Measurements from ENCODE around the gene ITGA11.

The ITGA11 gene

DNA sequence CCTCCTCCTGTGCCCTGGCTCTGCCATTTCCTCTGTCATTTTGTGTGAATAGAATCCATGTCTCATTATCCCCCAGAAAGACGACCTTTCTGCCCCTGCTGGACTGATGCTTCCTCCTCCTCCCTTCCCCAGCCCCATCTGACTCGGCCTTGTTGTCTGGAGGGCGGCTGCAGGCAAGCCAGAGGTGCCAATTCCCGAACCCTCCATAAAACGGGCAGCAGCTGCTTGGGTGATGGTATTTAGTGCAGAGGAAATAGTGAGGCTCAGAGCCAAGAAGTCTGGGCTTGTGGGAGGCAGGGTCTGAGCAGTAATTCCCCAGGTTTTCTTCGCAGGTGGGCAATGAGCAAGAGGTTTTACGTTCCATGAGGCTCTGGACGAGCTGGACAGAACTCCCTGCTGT is 71.2 kb downstream of the ITGA11 start:
- H3K27ac ChIP-seq, result no peak overlapping the region
- DNase-seq (ENCODE audit: low spot score), result no peak
- CTCF ChIA-PET, result interaction anchor here (0.6 kb wide), 1 partner anchor 19 kb away, joined by 3 read pairs; no protein-coding TSS in a partner anchor
- POLR2A ChIA-PET (ENCODE audit: low non-redundant PET), result no interaction called here
- TF ChIP-seq, protein P1, sequence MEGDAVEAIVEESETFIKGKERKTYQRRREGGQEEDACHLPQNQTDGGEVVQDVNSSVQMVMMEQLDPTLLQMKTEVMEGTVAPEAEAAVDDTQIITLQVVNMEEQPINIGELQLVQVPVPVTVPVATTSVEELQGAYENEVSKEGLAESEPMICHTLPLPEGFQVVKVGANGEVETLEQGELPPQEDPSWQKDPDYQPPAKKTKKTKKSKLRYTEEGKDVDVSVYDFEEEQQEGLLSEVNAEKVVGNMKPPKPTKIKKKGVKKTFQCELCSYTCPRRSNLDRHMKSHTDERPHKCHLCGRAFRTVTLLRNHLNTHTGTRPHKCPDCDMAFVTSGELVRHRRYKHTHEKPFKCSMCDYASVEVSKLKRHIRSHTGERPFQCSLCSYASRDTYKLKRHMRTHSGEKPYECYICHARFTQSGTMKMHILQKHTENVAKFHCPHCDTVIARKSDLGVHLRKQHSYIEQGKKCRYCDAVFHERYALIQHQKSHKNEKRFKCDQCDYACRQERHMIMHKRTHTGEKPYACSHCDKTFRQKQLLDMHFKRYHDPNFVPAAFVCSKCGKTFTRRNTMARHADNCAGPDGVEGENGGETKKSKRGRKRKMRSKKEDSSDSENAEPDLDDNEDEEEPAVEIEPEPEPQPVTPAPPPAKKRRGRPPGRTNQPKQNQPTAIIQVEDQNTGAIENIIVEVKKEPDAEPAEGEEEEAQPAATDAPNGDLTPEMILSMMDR (conservative IDR thresholded peaks at IDR 0.05; ENCODE audit: low read depth), result no peak

DNA sequence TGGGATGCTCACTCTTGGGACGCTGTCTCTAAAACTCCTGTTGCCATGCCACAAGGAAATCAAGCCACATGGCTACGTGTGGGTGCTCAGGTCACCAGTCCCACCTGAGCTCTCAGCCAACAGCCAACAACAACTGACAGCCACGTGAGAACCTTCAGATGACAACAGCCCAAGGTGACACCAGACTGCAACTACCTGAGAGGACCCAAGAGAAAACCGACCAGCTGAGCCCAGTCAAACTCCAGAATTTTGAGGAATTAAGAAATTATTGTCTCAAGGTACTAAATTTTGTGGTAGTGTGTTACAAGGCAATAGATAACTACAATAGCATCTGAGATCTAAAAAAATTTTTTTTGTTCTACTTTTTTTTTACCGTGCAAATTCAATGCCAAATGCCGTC is 75.2 kb downstream of the ITGA11 start:
- ChIA-PET POLR2A (ENCODE audit: low non-redundant PET) (no interaction called here), CTCF (interaction anchor here (0.7 kb wide), 1 partner anchor 285 kb away, joined by 5 read pairs; no protein-coding TSS in a partner anchor)
- TF ChIP-seq, protein P1 (conservative IDR thresholded peaks at IDR 0.05; ENCODE audit: low read depth), result no peak
- no peak overlapping the region for H3K27ac ChIP-seq
- DNase-seq (ENCODE audit: low spot score), result no peak

DNA sequence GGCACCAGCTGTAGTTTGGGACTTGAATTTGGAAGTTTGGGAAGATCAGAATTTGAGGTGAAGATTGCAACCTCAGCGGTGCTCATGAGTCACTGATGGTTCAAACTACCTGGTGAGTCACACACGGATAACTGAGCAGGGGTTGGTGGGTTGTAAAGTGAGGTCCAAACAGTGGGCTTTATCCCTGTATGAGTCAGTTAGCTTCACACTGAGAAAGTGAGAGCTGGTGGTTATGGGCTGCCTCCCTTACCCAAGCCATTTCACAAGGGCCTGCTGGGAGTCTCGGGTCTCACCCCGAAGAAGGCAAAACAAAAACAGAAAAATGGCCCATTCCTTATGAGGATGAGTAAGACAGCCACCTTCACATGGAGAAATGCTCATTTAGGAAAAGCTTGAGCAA is 77.0 kb downstream of the ITGA11 start:
- DNase-seq (ENCODE audit: low spot score), result peak; percentile 82

DNA sequence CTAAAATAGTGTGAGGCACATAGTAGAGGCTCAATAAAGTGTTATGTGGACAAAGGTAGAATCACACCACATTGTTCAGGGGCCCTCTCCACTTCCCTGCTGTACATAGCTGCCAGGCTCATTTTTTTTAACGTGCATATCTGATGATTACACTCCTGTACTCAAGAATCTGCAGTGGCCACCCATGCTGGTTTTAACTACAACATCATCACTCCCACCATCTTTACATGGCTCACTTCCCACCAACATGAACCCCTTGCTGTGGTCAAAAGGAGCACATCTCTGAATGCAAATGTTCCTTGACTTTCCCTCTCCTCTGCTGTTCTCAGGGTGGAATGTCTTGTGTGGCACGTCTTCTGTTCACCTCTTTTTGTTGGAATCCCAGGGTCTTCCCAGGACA is 77.7 kb downstream of the ITGA11 start:
- ChIA-PET POLR2A (ENCODE audit: low non-redundant PET) (no interaction called here), CTCF (interaction anchor here (0.8 kb wide), 1 partner anchor 298 kb away, joined by 3 read pairs; no protein-coding TSS in a partner anchor)
- no peak for DNase-seq (ENCODE audit: low spot score)
- TF ChIP-seq, protein P1 (conservative IDR thresholded peaks at IDR 0.05; ENCODE audit: low read depth), result no peak
- peak overlapping the region; percentile 61 for H3K27ac ChIP-seq

More for the DNA sequence above, 77.0 kb downstream of the ITGA11 start:
- H3K27ac ChIP-seq, result peak overlapping the region; percentile 61
- TF ChIP-seq, protein P1 (conservative IDR thresholded peaks at IDR 0.05; ENCODE audit: low read depth), result no peak
- ChIA-PET CTCF (interaction anchor here (0.7 kb wide), 1 partner anchor 1341 kb away, joined by 4 read pairs; no protein-coding TSS in a partner anchor), POLR2A (ENCODE audit: low non-redundant PET) (no interaction called here)

DNA sequence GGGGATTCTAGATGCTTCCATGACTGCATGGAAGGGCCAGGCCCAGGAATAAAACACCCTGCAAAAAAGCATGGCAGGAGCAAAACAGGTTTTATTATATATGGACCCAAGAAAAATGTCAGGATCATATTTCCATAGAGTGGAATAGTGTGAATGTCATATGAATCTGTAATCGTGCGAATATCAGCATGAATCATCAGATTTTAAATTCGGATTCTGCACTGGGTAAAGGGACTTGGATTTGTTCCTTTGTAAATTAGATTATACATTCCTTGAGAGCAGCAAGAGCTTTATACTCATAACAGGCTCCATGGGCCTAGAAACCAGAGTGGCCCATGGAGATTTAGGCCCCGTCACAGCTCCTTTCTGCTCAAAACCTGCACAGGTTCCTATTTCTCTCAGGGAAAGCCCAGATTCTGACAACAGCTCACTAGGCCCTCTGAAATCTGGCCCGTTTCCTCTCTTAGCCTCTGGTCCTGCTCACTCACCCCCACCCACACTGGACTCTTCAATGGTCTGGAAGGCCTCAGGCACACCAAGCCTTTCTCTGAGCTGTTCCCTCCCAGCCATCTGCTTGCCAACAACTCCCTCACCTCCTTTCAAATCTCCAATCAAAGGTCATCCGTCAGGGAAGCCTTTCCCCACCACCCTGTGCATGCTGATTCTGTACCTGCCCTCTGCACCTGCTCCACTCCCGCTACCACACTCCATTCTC is 78.4 kb downstream of the ITGA11 start:
- peak overlapping the region; percentile 91 for H3K27ac ChIP-seq

DNA sequence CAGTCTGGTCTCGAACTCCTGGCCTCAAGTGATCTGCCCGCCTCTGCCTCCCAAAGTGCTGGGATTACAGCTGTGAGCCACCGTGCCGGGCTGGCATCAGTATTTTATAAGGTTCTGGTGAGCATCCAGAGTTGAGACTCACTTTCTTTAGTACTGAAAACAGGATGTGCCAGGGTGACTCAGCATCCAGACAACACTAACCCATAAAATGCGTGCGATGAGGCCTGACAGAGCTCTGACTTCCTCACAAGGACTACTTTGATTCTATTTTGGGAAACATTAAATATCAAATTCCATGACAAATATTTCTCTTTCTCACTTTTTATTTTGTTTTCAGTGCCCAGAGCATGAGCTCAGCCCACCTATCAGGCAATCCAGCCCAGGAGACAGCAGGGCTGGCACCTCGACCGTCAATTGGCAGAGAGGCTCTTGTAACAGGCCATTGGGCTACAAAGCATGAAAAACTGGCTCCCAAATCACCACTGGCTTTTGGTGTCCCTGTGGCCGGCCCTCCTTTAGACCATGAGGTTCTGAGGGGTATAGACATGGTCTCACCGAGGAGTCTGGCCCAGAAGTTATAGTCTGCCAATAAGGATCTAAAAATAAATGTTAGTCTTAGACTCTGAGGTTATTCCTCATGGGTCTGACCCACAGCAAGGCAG is 79.4 kb downstream of the ITGA11 start:
- peak; percentile 74 for DNase-seq (ENCODE audit: low spot score)
- CTCF ChIA-PET, result interaction anchor here (0.6 to 0.9 kb wide), 4 partner anchors 19 to 919 kb away, joined by 3 to 5 read pairs (median 4); no protein-coding TSS in a partner anchor
- peak overlapping the region; percentile 91 for H3K27ac ChIP-seq
- TF ChIP-seq, protein P1 (conservative IDR thresholded peaks at IDR 0.05; ENCODE audit: low read depth), result no peak
- POLR2A ChIA-PET (ENCODE audit: low non-redundant PET), result no interaction called here

More for the DNA sequence above, 78.4 kb downstream of the ITGA11 start:
- no peak for DNase-seq (ENCODE audit: low spot score)
- CTCF ChIA-PET, result interaction anchor here (0.8 kb wide), 1 partner anchor 299 kb away, joined by 3 read pairs; no protein-coding TSS in a partner anchor
- TF ChIP-seq, protein P1 (conservative IDR thresholded peaks at IDR 0.05; ENCODE audit: low read depth), result no peak
- POLR2A ChIA-PET (ENCODE audit: low non-redundant PET), result no interaction called here

Measured in RWPE1 (cell line).